Stimulated activated CD4-positive, alpha-beta T cell treated with anti-CD3 and anti-CD28 coated beads, Interleukin-12 subunit alpha, Interleukin-12 subunit beta, amount 100 ng/mL, for 48 hours (primary cell): Measurements from ENCODE around the gene CACNA1C.

ENCODE experiments used
- DNase-seq, 3 donors: peaks; one replicate each; pipeline ENCODE4 v3.0.0-alpha.2; 2020; ENCODE audit warnings: low read depth in 2 of 3, low spot score in 1 of 3

CACNA1C gene

GRCh38 chr12:2192231-2192630 lies 139.4 kb downstream of the CACNA1C start:
- DNase-seq, result no peak

- DNase-seq, result no peak
Observed at GRCh38 chr12:2194060-2194459, 141.3 kb downstream of the CACNA1C start.

- DNase-seq, result no peak
Observed at GRCh38 chr12:2194571-2194970, 141.8 kb downstream of the CACNA1C start.

- no peak for DNase-seq
Observed at GRCh38 chr12:2195085-2195484, 142.3 kb downstream of the CACNA1C start.

- DNase-seq, result no peak
Observed at GRCh38 chr12:2198005-2198501, 145.3 kb downstream of the CACNA1C start.

- no peak for DNase-seq
Observed at GRCh38 chr12:2198542-2198941, 145.8 kb downstream of the CACNA1C start.

GRCh38 chr12:2205996-2206395 lies 153.2 kb downstream of the CACNA1C start:
- no peak for DNase-seq

- no peak for DNase-seq
Observed at GRCh38 chr12:2208837-2209635, 156.2 kb downstream of the CACNA1C start.

GRCh38 chr12:2211119-2211518 lies 158.3 kb downstream of the CACNA1C start:
- DNase-seq, result no peak

- DNase-seq, result no peak
Observed at GRCh38 chr12:2212537-2212936, 159.8 kb downstream of the CACNA1C start.

- no peak for DNase-seq
Observed at GRCh38 chr12:2212971-2213869, 160.4 kb downstream of the CACNA1C start.

- no peak for DNase-seq
Observed at GRCh38 chr12:2214411-2214810, 161.6 kb downstream of the CACNA1C start.

GRCh38 chr12:2215709-2216560 lies 163.1 kb downstream of the CACNA1C start:
- DNase-seq, result no peak

- no peak for DNase-seq
Observed at GRCh38 chr12:2218706-2219105, 165.9 kb downstream of the CACNA1C start.

GRCh38 chr12:2221030-2221621 lies 168.3 kb downstream of the CACNA1C start:
- DNase-seq, result no peak

GRCh38 chr12:2222691-2223090 lies 169.9 kb downstream of the CACNA1C start:
- DNase-seq, result no peak

GRCh38 chr12:2224961-2225360 lies 172.2 kb downstream of the CACNA1C start:
- DNase-seq, result no peak

GRCh38 chr12:2225696-2226095 lies 172.9 kb downstream of the CACNA1C start:
- no peak for DNase-seq

- DNase-seq, result no peak
Observed at GRCh38 chr12:2226641-2227040, 173.9 kb downstream of the CACNA1C start.

GRCh38 chr12:2227360-2227759 lies 174.6 kb downstream of the CACNA1C start:
- DNase-seq, result no peak

GRCh38 chr12:2228535-2228934 lies 175.7 kb downstream of the CACNA1C start:
- DNase-seq, result no peak
